ENCODE results near the gene SLC40A1.

Gene SLC40A1

GRCh38 chr2:189530965-189531637 is 49.5 kb downstream of the SLC40A1 start:
- no peak for TF ChIP-seq CTCF (IDR thresholded peaks at IDR 0.05)

- TF ChIP-seq CTCF (IDR thresholded peaks at IDR 0.05): no peak
These were observed 52.0 kb downstream of the SLC40A1 start for GRCh38 chr2:189528617-189529016.

GRCh38 chr2:189527812-189528592 is 52.6 kb downstream of the SLC40A1 start:
- TF ChIP-seq CTCF (IDR thresholded peaks at IDR 0.05): no peak

GRCh38 chr2:189527041-189527750 is 53.4 kb downstream of the SLC40A1 start:
- TF ChIP-seq CTCF (IDR thresholded peaks at IDR 0.05): no peak

- no peak for TF ChIP-seq CTCF (IDR thresholded peaks at IDR 0.05)
These were observed 54.3 kb downstream of the SLC40A1 start for GRCh38 chr2:189526241-189526640.

GRCh38 chr2:189524746-189525145 is 55.8 kb downstream of the SLC40A1 start:
- TF ChIP-seq CTCF (IDR thresholded peaks at IDR 0.05): no peak

- no peak for TF ChIP-seq CTCF (IDR thresholded peaks at IDR 0.05)
These were observed 58.0 kb downstream of the SLC40A1 start for GRCh38 chr2:189522435-189523151.

Measured in LNCAP (cell line).